Activated CD4-positive, alpha-beta T cell treated with anti-CD3 and anti-CD28 coated beads, Interleukin-2, Interleukin-4, amounts not matched to agents 100 ng/mL and 50 ng/mL, durations not matched to agents 16 hours and 8 hours (primary cell): ENCODE data around the gene NMRAL1.

Experiments
- DNase-seq: peaks from one replicate; pipeline ENCODE4 v3.0.0-alpha.2; 2020; ENCODE audit warnings: low spot score

NMRAL1 gene

DNA sequence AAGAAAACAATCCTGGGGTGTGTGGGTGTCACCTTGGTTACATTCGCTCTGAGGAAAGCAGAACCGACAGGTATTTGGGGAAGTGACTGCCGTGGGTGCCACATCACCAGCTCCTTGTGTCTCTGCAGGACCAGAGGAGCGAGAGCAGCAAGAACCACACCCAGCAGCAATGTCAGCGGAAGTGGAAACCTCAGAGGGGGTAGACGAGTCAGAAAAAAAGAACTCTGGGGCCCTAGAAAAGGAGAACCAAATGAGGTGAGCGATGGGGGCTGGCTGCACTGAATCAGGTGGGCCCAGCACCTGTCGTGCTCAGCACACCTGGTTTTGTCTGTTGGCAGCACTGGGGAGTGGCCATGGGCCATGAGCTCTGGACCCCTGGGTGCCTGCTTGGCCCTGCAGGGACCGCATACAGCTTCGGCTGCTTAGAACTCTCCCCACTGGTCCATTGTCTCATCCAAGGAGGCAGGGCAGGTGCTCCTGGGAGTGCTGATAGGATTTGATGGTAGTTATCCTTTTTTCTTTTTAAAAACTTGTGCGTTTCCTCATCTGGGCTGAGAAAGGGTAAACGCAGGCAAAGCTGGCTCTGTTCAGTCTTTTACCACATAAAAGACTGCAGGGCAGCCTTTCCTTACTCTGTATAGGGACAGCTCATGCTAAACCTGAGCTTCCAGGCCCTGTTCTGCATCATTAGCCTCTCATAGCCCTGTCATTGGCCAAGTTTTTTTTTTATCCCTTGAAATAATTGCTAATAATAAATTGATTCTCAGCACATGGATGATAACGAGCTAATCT lies 31.1 kb upstream of the NMRAL1 start:
- peak; percentile 83 for DNase-seq

- no peak for DNase-seq
These were observed 26.6 kb upstream of the NMRAL1 start for GRCh38 chr16:4501071-4501478.

- DNase-seq: no peak
These were observed 25.8 kb upstream of the NMRAL1 start for GRCh38 chr16:4500272-4500671.

DNA sequence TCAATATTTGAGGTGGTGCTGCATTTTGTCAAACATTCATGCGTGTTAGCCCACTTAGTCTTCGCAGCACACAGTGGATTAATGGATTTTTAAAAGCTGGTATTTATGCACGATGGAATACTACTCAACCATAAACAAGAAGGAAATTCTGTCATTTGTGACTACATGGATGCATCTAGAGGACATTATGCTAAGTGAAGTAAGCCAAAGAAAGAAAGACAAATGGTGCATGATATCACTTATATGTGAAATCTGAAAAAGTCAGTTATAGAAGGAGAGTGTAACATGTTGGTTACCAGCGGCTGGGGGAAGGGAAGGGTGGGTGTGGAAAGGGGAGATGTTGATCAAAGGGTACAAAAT lies 24.8 kb upstream of the NMRAL1 start:
- no peak for DNase-seq

DNA sequence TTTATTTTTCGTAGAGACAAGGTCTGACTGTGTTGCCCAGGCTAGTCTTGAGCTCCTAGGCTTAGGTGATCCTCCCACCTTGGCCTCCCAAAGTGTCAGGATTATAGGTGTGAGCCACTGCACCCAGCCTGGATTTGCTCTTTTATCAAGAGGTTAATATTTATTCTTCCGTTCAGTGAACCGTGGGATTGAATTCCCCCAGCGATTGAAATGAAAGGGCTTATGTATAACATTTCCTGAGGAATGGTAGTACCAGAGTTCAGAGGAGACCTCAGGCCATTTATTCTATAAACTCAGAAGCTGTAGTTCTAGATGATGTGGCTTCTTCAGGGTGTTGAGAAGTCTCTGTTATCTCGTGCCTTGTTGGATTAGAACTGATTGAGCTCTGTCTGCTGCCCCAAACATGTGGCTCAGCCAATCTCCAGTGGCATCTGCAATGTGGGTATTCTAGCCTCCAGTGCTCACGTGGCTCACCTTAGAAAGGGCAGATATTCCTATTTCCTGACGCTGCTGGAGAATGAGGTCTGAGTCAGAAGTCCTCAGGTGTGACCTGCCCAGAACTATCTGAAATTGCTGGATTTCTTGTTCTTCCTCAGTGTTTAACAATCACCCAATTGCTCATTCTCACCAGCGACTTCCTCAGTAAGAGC lies 24.2 kb upstream of the NMRAL1 start:
- DNase-seq: no peak

GRCh38 chr16:4496305-4496704 lies 21.9 kb upstream of the NMRAL1 start:
- DNase-seq: no peak

GRCh38 chr16:4495766-4496165 lies 21.3 kb upstream of the NMRAL1 start:
- DNase-seq: no peak

DNA sequence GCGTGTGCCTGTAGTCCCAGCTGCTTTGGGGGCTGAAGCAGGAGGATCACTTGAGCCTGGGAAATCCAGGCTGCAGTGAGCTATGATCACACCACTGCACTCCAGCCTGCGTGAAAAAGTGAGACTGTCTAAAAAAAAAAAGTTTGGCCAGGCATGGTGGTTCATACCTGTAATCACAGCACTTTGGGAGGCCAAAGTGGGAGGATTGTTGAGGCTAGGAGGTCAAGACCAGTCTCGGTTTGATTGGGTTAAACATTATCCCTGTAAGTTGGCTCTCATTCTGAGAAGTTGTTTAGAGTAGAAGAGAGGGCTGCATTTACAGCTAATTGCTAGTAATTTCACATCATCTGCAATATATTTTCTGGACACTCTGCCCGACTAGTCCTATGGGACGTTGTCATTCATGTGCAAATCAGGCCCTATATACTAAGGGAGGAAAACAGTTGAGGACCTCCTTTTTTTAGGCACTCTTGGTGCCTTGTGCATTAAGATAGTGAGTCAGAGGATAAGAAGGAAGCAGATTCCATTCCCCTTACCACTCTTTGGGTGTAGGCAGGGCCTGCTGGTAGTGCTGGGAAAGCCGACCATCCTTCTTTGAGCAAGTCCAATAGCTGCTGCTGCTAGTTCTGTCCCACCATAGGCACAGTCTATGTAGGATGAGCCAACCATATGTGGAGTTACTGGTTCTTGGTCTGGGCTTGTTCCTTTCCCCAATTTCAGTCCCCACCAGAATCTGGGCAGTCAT lies 20.5 kb upstream of the NMRAL1 start:
- no peak for DNase-seq

DNA sequence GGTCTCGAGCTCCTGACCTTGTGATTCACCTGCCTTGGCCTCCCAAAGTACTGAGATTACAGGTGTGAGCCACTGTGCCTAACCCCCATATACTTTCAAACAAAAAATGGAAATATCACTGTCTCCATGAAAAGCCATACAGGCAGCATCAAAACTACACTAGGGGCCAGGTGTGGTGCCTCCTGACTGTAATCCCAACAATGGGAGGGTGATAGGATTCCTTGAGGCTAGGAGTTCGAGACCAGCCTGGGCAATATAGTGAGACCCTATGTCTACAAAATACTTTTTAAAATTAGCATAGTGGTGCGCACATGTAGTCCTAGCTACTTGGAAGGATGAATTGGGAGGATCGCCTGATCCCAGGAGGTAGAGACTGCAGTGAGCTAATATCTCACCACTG lies 17.5 kb upstream of the NMRAL1 start:
- DNase-seq: no peak

GRCh38 chr16:4489030-4489429 lies 14.6 kb upstream of the NMRAL1 start:
- no peak for DNase-seq

GRCh38 chr16:4488499-4488967 lies 14.1 kb upstream of the NMRAL1 start:
- DNase-seq: no peak

GRCh38 chr16:4487955-4488498 lies 13.6 kb upstream of the NMRAL1 start:
- DNase-seq: no peak

DNA sequence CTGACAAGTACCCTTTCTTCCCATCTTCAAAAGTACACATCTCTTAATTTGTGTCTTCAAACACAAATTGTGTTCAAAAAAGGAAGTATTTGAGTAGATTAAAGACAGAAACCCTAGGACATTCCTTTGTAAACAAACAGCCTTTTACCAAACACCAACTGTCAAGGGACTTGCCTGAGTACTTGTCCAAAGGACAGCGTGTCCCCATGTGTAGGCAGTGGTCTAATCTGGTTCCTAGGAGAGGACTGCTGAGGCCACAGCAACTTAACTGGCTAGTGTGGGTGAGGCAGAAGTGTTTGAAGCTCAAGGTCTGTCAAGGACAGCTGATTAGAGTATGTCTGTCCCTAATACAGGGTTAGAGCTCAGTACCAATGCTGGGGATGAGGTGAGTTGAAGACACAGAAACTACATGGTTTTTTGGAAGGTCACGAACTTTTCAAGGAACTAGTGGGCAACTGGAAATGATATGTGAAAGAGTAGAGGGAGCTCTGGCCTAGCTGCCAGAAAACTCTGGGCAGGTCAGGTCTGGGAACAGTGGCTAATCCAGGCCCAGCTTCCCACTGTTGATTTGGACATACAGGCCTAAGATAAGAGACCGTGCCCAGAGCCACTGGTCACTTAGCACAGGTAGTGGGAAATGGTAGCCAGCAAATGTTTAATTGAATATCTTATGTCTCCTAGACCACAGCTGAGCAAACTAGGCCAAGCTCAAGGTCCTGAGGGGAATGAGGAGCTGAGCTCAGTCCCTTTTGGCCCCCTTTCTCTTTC lies 11.9 kb upstream of the NMRAL1 start:
- no peak for DNase-seq

- DNase-seq: no peak
These were observed 7.5 kb upstream of the NMRAL1 start for GRCh38 chr16:4481963-4482362.

- DNase-seq: no peak
These were observed 7.1 kb upstream of the NMRAL1 start for GRCh38 chr16:4481526-4481925.

- no peak for DNase-seq
These were observed 3.5 kb upstream of the NMRAL1 start for GRCh38 chr16:4477966-4478365.

- DNase-seq: peak; percentile 97
These were observed 1.7 kb upstream of the NMRAL1 start, which contains the start of gene HMOX2 for GRCh38 chr16:4475880-4476788. HMOX2 (plus strand) TSS chr16:4476398; CDS start chr16:4505525, 29,127 bp downstream.

DNA sequence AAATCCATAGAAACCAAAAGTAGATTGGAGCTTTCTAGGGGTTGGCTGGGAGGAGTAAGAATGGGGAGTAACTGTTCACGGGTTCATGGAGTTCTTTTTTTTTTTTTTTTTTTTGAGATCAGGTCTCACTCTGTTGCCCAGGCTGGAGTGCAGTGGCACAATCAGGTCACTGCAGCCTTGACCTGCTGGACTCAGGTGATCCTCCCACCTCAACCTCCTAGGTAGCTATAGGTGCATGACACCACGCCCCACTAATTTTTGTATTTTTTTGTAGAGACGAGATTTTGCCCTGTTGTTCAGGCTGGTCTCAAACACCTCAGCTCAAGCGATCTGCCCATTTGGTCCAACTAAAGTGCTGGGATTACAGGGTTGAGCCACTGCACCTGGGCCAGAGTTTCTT lies 1.5 kb downstream of the NMRAL1 start:
- DNase-seq: no peak

DNA sequence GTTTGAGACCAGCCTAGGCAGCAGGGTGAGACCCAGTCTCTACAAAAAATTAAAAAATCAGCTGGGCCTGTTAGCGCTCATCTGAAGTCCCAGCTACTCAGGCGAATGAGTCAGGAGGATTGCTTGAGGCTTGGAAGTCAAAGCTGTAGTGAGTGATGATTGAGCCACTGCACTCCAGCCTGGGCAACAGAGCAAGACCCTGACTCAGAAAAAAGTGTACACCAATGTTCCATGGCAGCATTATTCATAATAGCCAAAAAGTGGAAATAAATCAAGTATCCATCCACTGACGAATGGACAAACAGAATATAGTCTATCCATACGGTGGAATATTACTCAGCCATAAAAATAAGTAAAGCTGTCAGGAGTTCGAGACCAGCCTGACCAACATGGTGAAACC lies 2.6 kb downstream of the NMRAL1 start:
- DNase-seq: no peak

DNA sequence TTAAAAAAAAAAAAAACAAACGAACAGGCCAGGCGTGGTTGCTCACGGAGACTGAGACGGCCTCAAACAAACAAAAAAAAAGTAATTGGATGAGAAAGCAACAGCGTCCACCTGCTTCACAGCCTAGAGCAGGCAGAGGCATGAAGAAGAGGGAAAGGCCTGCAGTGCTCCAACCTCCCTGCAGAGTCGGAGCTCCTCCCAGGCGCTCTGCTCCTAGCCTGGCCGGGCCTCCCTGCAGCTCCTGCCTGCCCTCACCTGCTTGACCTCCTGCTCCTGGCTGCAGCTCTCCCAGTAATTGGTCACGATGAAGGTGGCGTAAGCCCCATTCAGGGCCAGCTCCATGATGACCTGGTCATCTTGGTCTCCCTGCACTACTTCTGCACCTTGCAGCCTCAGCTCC lies 5.5 kb downstream of the NMRAL1 start:
- no peak for DNase-seq

DNA sequence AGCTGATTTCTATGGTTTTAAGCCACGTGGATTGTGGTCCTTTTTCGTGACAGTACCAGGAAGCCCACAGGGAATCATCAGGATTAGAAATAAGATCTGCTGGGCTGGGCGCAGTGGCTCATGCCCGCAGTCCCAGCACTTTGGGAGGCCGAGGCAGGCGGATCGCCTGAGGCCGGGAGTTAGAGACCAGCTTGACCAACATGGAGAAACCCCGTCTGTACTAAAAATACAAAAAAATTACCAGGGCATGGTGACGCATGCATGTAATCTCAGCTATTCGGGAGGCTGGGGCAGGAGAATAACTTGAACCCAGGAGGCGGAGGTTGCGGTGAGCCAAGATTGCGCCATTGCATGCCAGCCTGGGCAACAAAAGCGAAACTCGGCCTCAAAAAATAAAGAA lies 6.5 kb downstream of the NMRAL1 start:
- DNase-seq: no peak
